ENCODE results near the gene MEX3A. TPM values are rescaled to one million over a fixed set of nuclear protein-coding genes. Genes with fewer than 3 reads are reported as not detected.

MEX3A gene
- total RNA-seq (2021) (66.3 to 79.1 TPM (median 70.6 TPM) in 3 replicates), Bru-seq, nascent RNA (percentile 95 among the genes with signal in this experiment)
- long read RNA-seq, experiment 1, full-length matches to known transcripts = 33 of 101 reads
- long read RNA-seq, experiment 1, partial matches to known transcripts = 1 of 101 reads
- long read RNA-seq, experiment 1, other reads (novel, unspliced or antisense) = 67 of 101 reads
- long read RNA-seq, experiment 2, full-length matches to known transcripts = 21 of 90 reads
- long read RNA-seq, experiment 2, partial matches to known transcripts = 0 of 90 reads
- long read RNA-seq, experiment 2, other reads (novel, unspliced or antisense) = 69 of 90 reads
- long read RNA-seq, experiment 3, partial matches to known transcripts = 0 of 1 reads
- long read RNA-seq, experiment 3, other reads (novel, unspliced or antisense) = 1 of 1 reads

DNA sequence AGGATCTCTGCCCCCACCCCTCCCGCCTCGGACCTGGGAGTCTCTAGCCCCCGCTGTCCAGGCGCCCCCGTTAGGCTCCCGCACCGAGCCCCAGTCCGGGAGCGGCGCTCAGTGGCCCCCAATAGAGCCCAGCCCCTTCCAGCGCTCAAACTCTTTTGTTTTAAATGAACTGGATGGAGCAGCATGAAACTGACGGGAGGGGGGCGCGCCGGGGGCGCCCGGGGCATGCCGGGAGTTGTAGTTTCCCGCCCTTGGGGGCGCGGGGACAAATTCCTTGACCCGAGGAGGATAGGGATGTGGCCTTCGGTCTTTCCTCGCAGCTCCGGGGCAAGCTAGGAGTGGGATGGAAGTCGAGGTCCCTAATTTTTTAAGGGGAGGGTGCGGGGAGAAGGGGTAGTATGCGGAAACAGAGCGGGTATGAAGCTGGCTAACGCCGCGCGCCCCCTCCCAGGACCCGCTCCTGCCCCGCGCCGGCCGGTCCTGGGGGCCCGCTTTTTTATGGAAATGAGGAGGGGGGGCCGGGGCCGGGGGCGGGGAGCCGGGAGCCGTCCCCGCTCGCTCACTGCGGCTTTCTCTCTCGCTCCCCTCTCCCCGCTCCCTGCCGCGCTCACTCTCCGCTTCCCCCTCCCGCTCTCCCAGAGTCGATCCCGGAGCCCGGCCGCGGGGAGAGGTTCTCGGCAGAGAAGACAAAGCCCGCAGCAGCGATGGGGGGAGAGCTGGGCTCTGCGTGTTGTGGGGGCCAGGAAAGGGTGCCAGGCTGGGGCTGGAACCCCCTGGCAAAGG, at the start of gene MEX3A:
MEX3A (minus strand) TSS at position 157 of the 783 bp plus-strand sequence. CDS start 467 bp downstream, outside the sequence.
- H3K27ac Mint-ChIP-seq = peak within 1 kb of the TSS; percentile 93
- ATAC-seq (peak; percentile 73), DNase-seq (ENCODE audit: low spot score) (peak; percentile 99)
- H3K27me3 Mint-ChIP-seq (ENCODE audit: low read depth) = no peaks in the 10 kb centered on the region
- no peaks in the 10 kb centered on the region for H3K9me3 Mint-ChIP-seq
- TF ChIP-seq SMAD3 (CRISPR knock-in tag; IDR thresholded peaks at IDR 0.05; ENCODE audit: borderline replicate concordance) = no peak
- no peak for TF ChIP-seq ZNF671 (CRISPR knock-in tag; IDR thresholded peaks at IDR 0.05)
- TF ChIP-seq GRHL2 (CRISPR knock-in tag; IDR thresholded peaks at IDR 0.05; ENCODE audit: insufficient replicate concordance, severe bottlenecking) = no peak
- TF ChIP-seq IRF2 (CRISPR knock-in tag; IDR thresholded peaks at IDR 0.05; ENCODE audit: borderline replicate concordance, low read depth) = no peak
- TF ChIP-seq ZNF263 (CRISPR knock-in tag; IDR thresholded peaks at IDR 0.05; ENCODE audit: low read depth) = no peak
- no peak for TF ChIP-seq CDX4 (CRISPR knock-in tag; IDR thresholded peaks at IDR 0.05; ENCODE audit: borderline replicate concordance)
- TF ChIP-seq SOX15 (CRISPR knock-in tag; IDR thresholded peaks at IDR 0.05) = no peak
- TF ChIP-seq SMAD4 (CRISPR knock-in tag; IDR thresholded peaks at IDR 0.05) = peak; percentile 23; the same call in 1 of the 2 replicates
- TF ChIP-seq NR1H2 (CRISPR knock-in tag; IDR thresholded peaks at IDR 0.05) = no peak
- TF ChIP-seq FOXP4 (CRISPR knock-in tag; IDR thresholded peaks at IDR 0.05) = peak; percentile 24; the same call in 1 of the 2 replicates
- peak; percentile 35; the same call in 1 of the 2 replicates for TF ChIP-seq MAX (CRISPR knock-in tag; IDR thresholded peaks at IDR 0.05)
- TF ChIP-seq ZNF232 (CRISPR knock-in tag; IDR thresholded peaks at IDR 0.05) = 0 out of 2 replicates have a peak, but pooled peaks have one; percentile 45
- TF ChIP-seq IRF1 (CRISPR knock-in tag; IDR thresholded peaks at IDR 0.05) = no peak
- TF ChIP-seq KAT7 (CRISPR knock-in tag; IDR thresholded peaks at IDR 0.05; ENCODE audit: borderline replicate concordance) = no peak
- TF ChIP-seq, protein P1, sequence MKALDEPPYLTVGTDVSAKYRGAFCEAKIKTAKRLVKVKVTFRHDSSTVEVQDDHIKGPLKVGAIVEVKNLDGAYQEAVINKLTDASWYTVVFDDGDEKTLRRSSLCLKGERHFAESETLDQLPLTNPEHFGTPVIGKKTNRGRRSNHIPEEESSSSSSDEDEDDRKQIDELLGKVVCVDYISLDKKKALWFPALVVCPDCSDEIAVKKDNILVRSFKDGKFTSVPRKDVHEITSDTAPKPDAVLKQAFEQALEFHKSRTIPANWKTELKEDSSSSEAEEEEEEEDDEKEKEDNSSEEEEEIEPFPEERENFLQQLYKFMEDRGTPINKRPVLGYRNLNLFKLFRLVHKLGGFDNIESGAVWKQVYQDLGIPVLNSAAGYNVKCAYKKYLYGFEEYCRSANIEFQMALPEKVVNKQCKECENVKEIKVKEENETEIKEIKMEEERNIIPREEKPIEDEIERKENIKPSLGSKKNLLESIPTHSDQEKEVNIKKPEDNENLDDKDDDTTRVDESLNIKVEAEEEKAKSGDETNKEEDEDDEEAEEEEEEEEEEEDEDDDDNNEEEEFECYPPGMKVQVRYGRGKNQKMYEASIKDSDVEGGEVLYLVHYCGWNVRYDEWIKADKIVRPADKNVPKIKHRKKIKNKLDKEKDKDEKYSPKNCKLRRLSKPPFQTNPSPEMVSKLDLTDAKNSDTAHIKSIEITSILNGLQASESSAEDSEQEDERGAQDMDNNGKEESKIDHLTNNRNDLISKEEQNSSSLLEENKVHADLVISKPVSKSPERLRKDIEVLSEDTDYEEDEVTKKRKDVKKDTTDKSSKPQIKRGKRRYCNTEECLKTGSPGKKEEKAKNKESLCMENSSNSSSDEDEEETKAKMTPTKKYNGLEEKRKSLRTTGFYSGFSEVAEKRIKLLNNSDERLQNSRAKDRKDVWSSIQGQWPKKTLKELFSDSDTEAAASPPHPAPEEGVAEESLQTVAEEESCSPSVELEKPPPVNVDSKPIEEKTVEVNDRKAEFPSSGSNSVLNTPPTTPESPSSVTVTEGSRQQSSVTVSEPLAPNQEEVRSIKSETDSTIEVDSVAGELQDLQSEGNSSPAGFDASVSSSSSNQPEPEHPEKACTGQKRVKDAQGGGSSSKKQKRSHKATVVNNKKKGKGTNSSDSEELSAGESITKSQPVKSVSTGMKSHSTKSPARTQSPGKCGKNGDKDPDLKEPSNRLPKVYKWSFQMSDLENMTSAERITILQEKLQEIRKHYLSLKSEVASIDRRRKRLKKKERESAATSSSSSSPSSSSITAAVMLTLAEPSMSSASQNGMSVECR (CRISPR knock-in tag; IDR thresholded peaks at IDR 0.05; ENCODE audit: borderline replicate concordance) = no peak
- TF ChIP-seq, protein P2, sequence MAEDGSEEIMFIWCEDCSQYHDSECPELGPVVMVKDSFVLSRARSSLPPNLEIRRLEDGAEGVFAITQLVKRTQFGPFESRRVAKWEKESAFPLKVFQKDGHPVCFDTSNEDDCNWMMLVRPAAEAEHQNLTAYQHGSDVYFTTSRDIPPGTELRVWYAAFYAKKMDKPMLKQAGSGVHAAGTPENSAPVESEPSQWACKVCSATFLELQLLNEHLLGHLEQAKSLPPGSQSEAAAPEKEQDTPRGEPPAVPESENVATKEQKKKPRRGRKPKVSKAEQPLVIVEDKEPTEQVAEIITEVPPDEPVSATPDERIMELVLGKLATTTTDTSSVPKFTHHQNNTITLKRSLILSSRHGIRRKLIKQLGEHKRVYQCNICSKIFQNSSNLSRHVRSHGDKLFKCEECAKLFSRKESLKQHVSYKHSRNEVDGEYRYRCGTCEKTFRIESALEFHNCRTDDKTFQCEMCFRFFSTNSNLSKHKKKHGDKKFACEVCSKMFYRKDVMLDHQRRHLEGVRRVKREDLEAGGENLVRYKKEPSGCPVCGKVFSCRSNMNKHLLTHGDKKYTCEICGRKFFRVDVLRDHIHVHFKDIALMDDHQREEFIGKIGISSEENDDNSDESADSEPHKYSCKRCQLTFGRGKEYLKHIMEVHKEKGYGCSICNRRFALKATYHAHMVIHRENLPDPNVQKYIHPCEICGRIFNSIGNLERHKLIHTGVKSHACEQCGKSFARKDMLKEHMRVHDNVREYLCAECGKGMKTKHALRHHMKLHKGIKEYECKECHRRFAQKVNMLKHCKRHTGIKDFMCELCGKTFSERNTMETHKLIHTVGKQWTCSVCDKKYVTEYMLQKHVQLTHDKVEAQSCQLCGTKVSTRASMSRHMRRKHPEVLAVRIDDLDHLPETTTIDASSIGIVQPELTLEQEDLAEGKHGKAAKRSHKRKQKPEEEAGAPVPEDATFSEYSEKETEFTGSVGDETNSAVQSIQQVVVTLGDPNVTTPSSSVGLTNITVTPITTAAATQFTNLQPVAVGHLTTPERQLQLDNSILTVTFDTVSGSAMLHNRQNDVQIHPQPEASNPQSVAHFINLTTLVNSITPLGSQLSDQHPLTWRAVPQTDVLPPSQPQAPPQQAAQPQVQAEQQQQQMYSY (CRISPR knock-in tag; IDR thresholded peaks at IDR 0.05) = no peak
- TF ChIP-seq, protein P3, sequence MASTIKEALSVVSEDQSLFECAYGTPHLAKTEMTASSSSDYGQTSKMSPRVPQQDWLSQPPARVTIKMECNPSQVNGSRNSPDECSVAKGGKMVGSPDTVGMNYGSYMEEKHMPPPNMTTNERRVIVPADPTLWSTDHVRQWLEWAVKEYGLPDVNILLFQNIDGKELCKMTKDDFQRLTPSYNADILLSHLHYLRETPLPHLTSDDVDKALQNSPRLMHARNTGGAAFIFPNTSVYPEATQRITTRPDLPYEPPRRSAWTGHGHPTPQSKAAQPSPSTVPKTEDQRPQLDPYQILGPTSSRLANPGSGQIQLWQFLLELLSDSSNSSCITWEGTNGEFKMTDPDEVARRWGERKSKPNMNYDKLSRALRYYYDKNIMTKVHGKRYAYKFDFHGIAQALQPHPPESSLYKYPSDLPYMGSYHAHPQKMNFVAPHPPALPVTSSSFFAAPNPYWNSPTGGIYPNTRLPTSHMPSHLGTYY (CRISPR knock-in tag; IDR thresholded peaks at IDR 0.05) = no peak
- ChIA-PET POLR2A (interaction anchor here (0.5 to 3.0 kb wide), 16 partner anchors 12 to 142 kb away, joined by 3 to 24 read pairs (median 4); partner anchors contain the start of genes ARHGEF2, LMNA, PMF1 and RAB25), CTCF (interaction anchor here (0.7 to 29.6 kb wide), 17 partner anchors 8 to 160 kb away, joined by 3 to 1176 read pairs (median 5); partner anchors contain the start of genes ARHGEF2, LAMTOR2, LMNA and PMF1)
- peaks cover 3% of the 10 kb centered on the region for H3K36me3 Mint-ChIP-seq
- H3K4me3 Mint-ChIP-seq = peak within 1 kb of the TSS; percentile 97
- peaks cover 65% of the 10 kb centered on the region for H3K4me1 Mint-ChIP-seq

All from WTC11 (cell line).